ENCODE data around the gene LYSMD3. TPM values are rescaled to one million over a fixed set of nuclear protein-coding genes. Genes with fewer than 3 reads are reported as not detected.

Gene LYSMD3
- total RNA-seq, 1 donor from 2014 or later, result 12.9 TPM

DNA sequence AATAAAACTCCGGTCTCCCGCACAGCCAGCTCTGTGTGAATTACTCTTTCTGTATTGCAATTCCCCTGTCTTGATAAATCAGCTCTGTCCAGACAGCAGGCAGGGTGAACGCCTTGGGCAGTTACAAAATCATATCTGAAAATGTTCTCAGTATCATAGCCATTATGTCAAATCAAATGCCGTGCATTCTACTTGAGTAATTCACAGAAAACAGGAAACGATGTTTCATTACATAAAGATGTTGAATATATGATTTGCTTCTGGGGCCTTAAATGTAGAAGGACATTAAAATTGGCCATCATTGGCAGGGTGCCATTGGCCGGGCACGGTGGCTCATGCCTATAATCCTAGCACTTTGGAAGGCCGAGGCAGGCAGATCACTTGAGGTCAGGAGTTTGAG, 46.2 kb downstream of the LYSMD3 start:
- peak in 1 of 2 donors; percentile 45 for DNase-seq (ENCODE audit: low read depth in 2 of 2)

DNA sequence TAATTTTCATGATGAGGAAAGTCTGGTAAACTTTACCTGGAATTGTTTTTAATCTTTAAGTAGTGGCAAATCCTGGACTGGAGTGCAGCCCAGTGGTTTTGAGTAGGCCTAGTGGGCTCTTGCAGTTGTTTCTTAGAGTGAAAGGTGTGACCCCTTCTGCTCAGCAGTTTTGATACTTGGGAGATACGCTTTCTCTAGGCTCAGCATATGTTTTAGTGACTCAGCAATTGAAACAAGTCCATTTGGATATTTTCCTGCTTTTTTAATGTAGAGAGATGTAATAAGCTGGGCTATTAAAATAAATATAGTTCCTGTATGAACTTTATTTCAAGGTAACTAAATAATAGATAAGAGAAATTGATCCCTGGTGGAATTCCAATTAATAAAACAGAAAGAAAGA, 48.7 kb downstream of the LYSMD3 start:
- DNase-seq (ENCODE audit: low read depth in 2 of 2), result no peak

GRCh38 chr5:90479611-90480385, 49.6 kb downstream of the LYSMD3 start:
- no peak for DNase-seq (ENCODE audit: low read depth in 2 of 2)

DNA sequence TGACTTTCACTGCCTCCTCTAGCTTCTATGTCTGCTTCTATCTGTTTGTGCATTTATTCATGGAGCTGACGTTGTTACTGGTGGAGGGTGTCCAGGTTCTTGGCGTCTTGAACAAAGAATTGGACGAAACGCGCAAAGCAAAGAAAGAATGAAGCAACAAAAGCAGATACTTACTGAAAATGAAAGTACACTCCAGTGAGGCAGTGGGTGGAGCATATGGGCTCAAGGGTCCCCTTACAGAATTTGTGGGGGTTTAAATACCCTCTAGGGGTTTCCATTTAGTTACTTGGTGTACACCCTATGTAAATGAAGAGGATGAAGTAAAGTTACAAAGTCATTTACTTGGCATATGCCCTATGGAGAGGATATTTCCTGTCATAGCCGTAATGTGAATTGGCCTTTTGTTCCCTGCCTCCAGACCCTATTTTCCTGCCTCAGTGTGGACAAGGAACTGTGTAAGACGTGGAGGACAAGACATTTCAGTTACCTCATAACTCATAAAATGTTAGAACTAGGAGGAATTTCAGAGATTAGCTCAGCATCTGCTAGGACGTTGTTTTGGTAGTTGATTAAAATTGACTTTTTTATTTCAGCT, 51.7 kb downstream of the LYSMD3 start:
- DNase-seq (ENCODE audit: low read depth in 2 of 2), result peak in 1 of 2 donors; percentile 3

DNA sequence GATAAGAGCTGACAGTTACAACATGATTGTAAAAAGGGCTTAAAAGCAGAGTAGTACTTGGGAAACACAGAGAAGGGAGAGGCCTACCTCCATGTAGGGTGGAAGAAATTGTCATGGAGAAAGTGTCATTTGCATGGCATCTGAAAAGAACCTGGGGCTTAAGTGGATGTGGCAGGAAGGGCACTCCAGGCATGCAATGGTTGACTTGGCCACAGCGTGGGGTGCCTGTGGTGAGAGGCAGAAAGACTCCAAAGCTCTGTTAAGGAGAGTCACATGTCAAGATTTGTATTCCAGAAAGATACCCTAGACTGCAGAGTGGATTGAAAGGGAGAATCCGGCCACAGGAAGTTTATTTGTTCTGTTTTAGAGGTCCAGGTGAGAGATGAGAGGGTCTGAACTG, 52.3 kb downstream of the LYSMD3 start:
- DNase-seq (ENCODE audit: low read depth in 2 of 2), result peak in 1 of 2 donors; percentile 6

DNA sequence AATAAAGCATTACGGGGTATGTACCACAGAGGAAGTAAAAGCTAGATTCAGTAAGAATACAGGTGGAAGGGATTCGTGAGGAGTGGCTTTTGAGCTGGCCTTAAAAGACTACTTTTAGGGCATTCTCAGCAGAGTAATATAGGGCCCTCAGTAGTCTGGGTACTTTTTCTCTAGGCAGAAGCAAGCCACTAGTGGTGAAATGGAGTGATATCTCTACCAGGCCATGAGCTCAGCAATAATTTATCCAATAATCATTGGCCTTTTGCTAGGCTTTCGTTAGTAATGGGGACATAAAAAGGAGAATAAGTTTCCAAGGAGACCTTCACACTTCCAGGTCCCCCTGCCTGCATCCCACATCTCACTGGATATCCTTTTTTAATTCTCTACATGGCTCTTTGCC, 53.0 kb downstream of the LYSMD3 start:
- no peak for DNase-seq (ENCODE audit: low read depth in 2 of 2)

GRCh38 chr5:90475436-90475980, 53.9 kb downstream of the LYSMD3 start:
- peak in 1 of 2 donors; percentile 12 for DNase-seq (ENCODE audit: low read depth in 2 of 2)

GRCh38 chr5:90474235-90475107, 54.9 kb downstream of the LYSMD3 start, which contains the start of the genes MBLAC2 and POLR3G:
TSS of gene MBLAC2 (minus strand) at chr5:90474771. CDS start at chr5:90474292, 479 bp downstream.
TSS of gene POLR3G (plus strand) at chr5:90474864. CDS start at chr5:90485568, 10,704 bp downstream.
- peak; percentile 94 to 96 for DNase-seq (ENCODE audit: low read depth in 2 of 2)

DNA sequence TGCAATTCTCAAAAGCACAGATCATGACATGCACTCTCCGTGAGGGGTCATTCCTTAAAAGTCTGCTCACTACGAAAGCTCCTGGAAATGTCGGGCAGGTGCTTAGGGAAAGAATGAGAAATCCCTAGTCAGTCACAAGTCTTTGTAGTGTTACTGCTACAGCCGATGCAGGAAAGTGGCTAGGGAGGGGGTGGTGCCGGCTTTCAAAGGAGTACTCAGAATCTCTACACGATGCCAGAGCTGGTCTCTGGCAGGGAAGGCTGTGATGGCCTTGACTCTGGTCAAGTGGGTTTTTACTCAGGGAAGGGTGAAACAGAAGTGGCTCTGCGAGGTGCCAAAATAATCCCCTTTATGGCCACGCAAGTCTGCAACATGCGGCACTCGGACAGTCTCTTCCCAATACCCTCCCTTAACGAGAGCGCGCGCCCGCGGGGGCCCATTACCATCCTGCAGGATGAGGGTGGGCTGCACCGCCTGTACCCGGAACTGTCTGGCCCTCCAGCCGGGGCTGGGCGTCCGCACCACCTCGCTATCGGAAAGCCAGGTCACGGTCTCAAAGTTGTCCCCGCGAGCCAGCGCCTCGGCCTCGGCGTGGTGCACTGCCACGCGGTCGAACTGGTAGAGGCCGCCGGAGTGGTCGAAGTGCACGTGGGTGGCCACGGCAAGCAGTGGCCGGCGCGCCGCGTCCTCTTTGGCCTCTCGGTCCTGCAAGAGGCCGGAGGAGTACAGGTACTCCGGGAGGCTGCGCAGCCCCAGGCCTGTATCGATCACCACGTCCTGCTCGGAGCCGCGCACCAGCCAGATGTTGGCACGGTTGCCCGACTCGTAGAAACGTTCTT, 55.8 kb downstream of the LYSMD3 start:
- DNase-seq (ENCODE audit: low read depth in 2 of 2), result peak; percentile 55 to 62

DNA sequence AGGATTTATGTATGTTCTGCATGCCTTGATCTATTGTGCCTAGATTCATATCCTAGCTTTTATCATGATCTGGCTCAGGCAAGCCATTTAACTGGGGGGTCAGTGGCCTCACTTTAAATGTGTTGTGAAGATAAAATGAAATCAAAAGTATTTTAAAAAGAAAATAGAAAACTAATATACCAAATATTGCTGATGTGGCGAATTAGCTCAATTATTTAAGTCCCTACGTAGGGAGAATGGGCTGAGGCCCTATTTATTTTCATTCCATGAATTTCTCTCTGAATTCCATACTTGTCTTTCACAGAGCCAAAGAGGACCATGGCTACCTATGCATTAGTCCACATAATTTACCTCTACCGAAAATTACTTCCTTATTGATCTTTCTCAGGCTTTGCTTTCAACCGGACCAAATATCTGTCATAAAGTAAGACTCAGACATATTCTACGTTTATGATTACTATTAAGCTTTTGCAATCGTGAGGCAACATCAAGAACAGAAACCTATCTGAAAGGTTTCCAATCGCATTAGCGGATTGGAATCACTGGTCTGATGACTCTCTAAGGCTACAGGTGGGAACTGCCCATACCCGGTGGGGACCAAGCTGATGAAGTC, 56.5 kb downstream of the LYSMD3 start:
- DNase-seq (ENCODE audit: low read depth in 2 of 2), result peak in 1 of 2 donors; percentile 24

Other genes with a start within 250 kb of the LYSMD3 start
- gene CETN3, start 119.8 kb downstream of the LYSMD3 start, total RNA-seq, result 3.3 and 5.0 TPM in 2 replicates
- gene MBLAC2, start 54.8 kb downstream of the LYSMD3 start, total RNA-seq, result 3.3 and 4.6 TPM in 2 replicates
- gene POLR3G, start 54.7 kb downstream of the LYSMD3 start, total RNA-seq, result 2.4 and 3.7 TPM in 2 replicates
- under 0.01 and 0.22 TPM in 2 replicates for gene ADGRV1, start 29.2 kb upstream of the LYSMD3 start, total RNA-seq

All from lung microvascular endothelial cell (primary cell).